PC-9 (cell line): ENCODE data around the gene XPO6. TPM values are rescaled to one million over a fixed set of nuclear protein-coding genes. Genes with fewer than 3 reads are reported as not detected.

Source experiments
- BruUV-seq: library from RNA; stranded (reverse); fragments of 400-500 nt; replicated peaks from 2 replicates; lab custom pipeline; 2021; lab: Mats Ljungman, UMichigan
- CTCF ChIA-PET: fragments of 300-600 bp; sonication (Branson Sonifier 250); formaldehyde crosslinking; loops from one replicate; lab custom pipeline; 2022; ENCODE audit warnings: antibody characterized with exemption; lab: Charles Lee
- POLR2A ChIA-PET: fragments of 300-600 bp; sonication (Branson Sonifier 250); formaldehyde crosslinking; loops from one replicate; lab custom pipeline; 2022; ENCODE audit warnings: antibody characterized with exemption; ENCODE audit not compliant: unreplicated experiment; lab: Charles Lee
- DNase-seq, 2 experiments: peaks; one replicate each; pipeline versions ENCODE4 v3.0.0 to v3.0.0-alpha.2; 2015 to 2022; ENCODE audit warnings: mixed read lengths in 1 of 2
- H2AFZ ChIP-seq: fragments of 200-600 bp; sonication (generic); 2 replicates; pipeline ENCODE4 v1.8.1; 2017; ENCODE audit warnings: antibody characterized with exemption
- H3F3A ChIP-seq: fragments of 200-600 bp; sonication (generic); 2 replicates; pipeline ENCODE4 v1.8.1; 2017; ENCODE audit warnings: antibody characterized with exemption, mild to moderate bottlenecking, low read depth; ENCODE audit not compliant: insufficient read depth
- H3K27ac ChIP-seq: fragments of 200-600 bp; sonication (generic); 2 replicates; pipeline ENCODE4 v1.6.1; 2016; ENCODE audit warnings: mixed run types
- H3K27me3 ChIP-seq: fragments of 200-600 bp; sonication (generic); 2 replicates; pipeline ENCODE4 v1.6.1; 2016; ENCODE audit warnings: low read depth, mixed run types; ENCODE audit not compliant: insufficient read depth
- H3K36me3 ChIP-seq: fragments of 200-600 bp; sonication (generic); 2 replicates; pipeline ENCODE4 v1.6.1; 2016; ENCODE audit warnings: low read depth, mixed run types
- H3K4me1 ChIP-seq: fragments of 200-600 bp; sonication (generic); replicated peaks from 2 replicates; pipeline ENCODE4 v1.6.1; 2016; ENCODE audit warnings: mixed run types; ENCODE audit not compliant: insufficient read depth
- H3K4me2 ChIP-seq: fragments of 200-600 bp; sonication (generic); 2 replicates; pipeline ENCODE4 v1.6.1; 2017; ENCODE audit warnings: mixed run types
- H3K4me3 ChIP-seq: fragments of 200-600 bp; sonication (generic); 2 replicates; pipeline ENCODE4 v1.6.1; 2016; ENCODE audit warnings: mixed run types
- H3K79me2 ChIP-seq: fragments of 200-600 bp; sonication (generic); 2 replicates; pipeline ENCODE4 v1.6.1; 2017; ENCODE audit warnings: low read depth, mixed run types
- H3K9me2 ChIP-seq: fragments of 200-600 bp; sonication (generic); 2 replicates; pipeline ENCODE4 v1.8.1; 2017; ENCODE audit warnings: mild to moderate bottlenecking; ENCODE audit not compliant: insufficient read depth
- H3K9me3 ChIP-seq: fragments of 200-600 bp; sonication (generic); 2 replicates; pipeline ENCODE4 v1.8.1; 2016; ENCODE audit warnings: low read depth; ENCODE audit not compliant: insufficient read depth
- H4K20me1 ChIP-seq: fragments of 200-600 bp; sonication (generic); 2 replicates; pipeline ENCODE4 v1.8.1; 2017; ENCODE audit not compliant: insufficient read depth
- CTCF ChIP-seq: fragments of 200-600 bp; sonication (generic); conservative IDR thresholded peaks from 2 replicates; pipeline ENCODE4 v1.6.1; 2017; ENCODE audit warnings: mixed run types, antibody characterized with exemption, mild to moderate bottlenecking, moderate library complexity
- EZH2 ChIP-seq: fragments of 200-600 bp; sonication (generic); IDR thresholded peaks from 2 replicates; pipeline ENCODE4 v1.8.0; 2017; ENCODE audit warnings: antibody characterized with exemption, low read depth
- intact Hi-C: fragments of 100-400 bp; cut with micrococcal nuclease; formaldehyde crosslinking; loops from one replicate; pipeline ENCODE4 v1.10.0; 2022; ENCODE audit not compliant: unreplicated experiment
- total RNA-seq: library from RNA; stranded (reverse); gene quantifications from 2 replicates; pipeline ENCODE4 v1.2.3, GENCODE V29; 2021

Gene XPO6
- total RNA-seq, 1 experiment from 2014 or later, result 154 TPM

DNA sequence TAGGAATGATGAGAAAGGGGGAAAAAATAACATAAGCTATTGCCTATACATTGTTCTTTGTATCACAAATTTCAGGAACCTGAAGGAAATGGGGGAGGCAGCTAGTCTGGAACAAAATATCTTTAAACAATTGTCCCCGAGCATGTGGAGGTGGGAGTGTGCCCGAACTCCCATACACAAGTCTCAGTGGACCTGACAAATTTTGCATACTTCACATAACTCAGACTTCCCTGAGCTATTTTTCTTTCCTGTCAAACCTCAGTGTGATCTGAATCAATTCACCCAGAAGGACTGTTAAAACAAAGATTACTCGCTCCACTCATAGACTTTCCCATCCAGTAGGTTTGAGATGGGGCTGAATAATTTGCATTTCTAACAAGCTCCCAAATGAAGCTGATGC is 1.6 kb upstream of the XPO6 start:
- peaks cover 25% of the 10 kb centered on the region for H3K4me1 ChIP-seq
- ChIA-PET POLR2A (interaction anchor here (0.7 kb wide), 1 partner anchor 11 kb away, joined by 6 read pairs; no protein-coding TSS in a partner anchor), CTCF (no interaction called here)
- no peaks in the 10 kb centered on the region for H3K9me3 ChIP-seq
- BruUV-seq, result no TSS peak
- no peaks in the 10 kb centered on the region for H3K27me3 ChIP-seq
- no peak overlapping the region for H3K4me3 ChIP-seq
- no peaks in the 10 kb centered on the region; the same call in 1 of the 2 replicates for H3F3A ChIP-seq
- intact Hi-C loops, result loop anchor here (10.0 kb wide), 1 partner anchor 239 kb away; no protein-coding TSS in a partner anchor
- H4K20me1 ChIP-seq, result peaks cover 22% of the 10 kb centered on the region
- no peak overlapping the region for H3K27ac ChIP-seq
- peaks cover 30% of the 10 kb centered on the region for H3K79me2 ChIP-seq
- TF ChIP-seq EZH2, result no peak
- no peak for TF ChIP-seq CTCF
- no peak overlapping the region for H3K4me2 ChIP-seq
- no peak for DNase-seq
- peaks cover 7% of the 10 kb centered on the region for H3K36me3 ChIP-seq
- H2AFZ ChIP-seq, result no peak overlapping the region
- no peaks in the 10 kb centered on the region; the same call in 1 of the 2 replicates for H3K9me2 ChIP-seq

- peak overlapping the region; percentile 15; the same call in 1 of the 2 replicates for H3K27ac ChIP-seq
- CTCF ChIA-PET, result no interaction called here
- H2AFZ ChIP-seq, result peak overlapping the region; percentile 93
- peaks cover 25% of the 10 kb centered on the region for H3K4me1 ChIP-seq
- peak in 1 of 2 experiments; percentile 24 for DNase-seq
- peak overlapping the region; percentile 61 for H3K4me2 ChIP-seq
- peaks cover 39% of the 10 kb centered on the region for H3K79me2 ChIP-seq
- H3K9me3 ChIP-seq, result no peaks in the 10 kb centered on the region
- POLR2A ChIA-PET, result interaction anchor here (0.6 kb wide), 1 partner anchor 522 kb away, joined by 3 read pairs; no protein-coding TSS in a partner anchor
- no peak for TF ChIP-seq CTCF
- TF ChIP-seq EZH2, result no peak
- H4K20me1 ChIP-seq, result peaks cover 28% of the 10 kb centered on the region
- no peaks in the 10 kb centered on the region; the same call in 1 of the 2 replicates for H3K9me2 ChIP-seq
- peak overlapping the region; percentile 89 for H3K4me3 ChIP-seq
- intact Hi-C loops, result loop anchor here (1.0 to 10.0 kb wide), 4 partner anchors 18 to 238 kb away; no protein-coding TSS in a partner anchor
- peaks cover 13% of the 10 kb centered on the region for H3K36me3 ChIP-seq
- no peaks in the 10 kb centered on the region; the same call in 1 of the 2 replicates for H3F3A ChIP-seq
- H3K27me3 ChIP-seq, result no peaks in the 10 kb centered on the region
- BruUV-seq, result TSS peak; percentile 67
Measured at GRCh38 chr16:28212532-28212873, 738 bp upstream of the XPO6 start.

DNA sequence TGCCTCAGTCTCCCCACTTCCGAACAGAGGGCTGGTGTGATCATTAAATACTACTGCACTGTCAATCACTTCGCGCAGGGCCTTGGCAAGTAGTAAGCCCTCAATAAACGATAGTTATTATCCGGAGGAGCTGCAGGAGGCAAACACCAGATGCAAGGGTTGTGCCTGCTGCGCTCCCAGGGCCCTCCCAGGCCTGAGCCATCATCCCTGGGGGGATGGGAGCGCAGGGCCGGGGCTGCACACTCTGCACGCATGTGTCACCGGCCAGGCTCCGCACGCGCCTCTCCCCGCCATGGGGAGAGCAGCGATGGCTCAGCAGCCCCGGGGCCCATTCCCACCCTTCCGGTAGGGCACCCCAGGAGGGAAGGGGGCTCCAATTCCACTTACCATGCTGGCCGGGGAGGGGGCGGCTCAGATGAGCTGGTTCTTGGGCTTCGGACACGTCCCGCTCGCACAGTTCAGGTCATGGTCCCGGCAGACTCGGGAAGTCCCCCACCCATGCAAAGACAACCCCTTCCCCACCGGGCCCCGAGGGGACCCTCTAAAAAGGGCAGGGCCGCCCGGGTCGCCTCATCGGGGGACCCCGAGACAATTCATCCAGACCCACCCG is 681 bp downstream of the XPO6 start:
- Histone ChIP-seq H3K9me3 (no peaks in the 10 kb centered on the region), H3K4me1 (peaks cover 25% of the 10 kb centered on the region), H3K4me2 (peak overlapping the region; percentile 96), H3K79me2 (peaks cover 52% of the 10 kb centered on the region), H3K9me2 (no peaks in the 10 kb centered on the region; the same call in 1 of the 2 replicates), H3K27ac (0 out of 2 replicates have a peak overlapping the region, but pooled peaks have one; percentile 32), H2AFZ (peak overlapping the region; percentile 79), H3K27me3 (no peaks in the 10 kb centered on the region), H3K36me3 (peaks cover 18% of the 10 kb centered on the region), H4K20me1 (peaks cover 32% of the 10 kb centered on the region), H3F3A (no peaks in the 10 kb centered on the region; the same call in 1 of the 2 replicates), H3K4me3 (peak overlapping the region; percentile 89)
- ChIA-PET CTCF (interaction anchor here (0.6 kb wide), 2 partner anchors 53 to 83 kb away, joined by 3 to 5 read pairs; no protein-coding TSS in a partner anchor), POLR2A (interaction anchor here (0.7 kb wide), 1 partner anchor 9 kb away, joined by 5 read pairs; no protein-coding TSS in a partner anchor)
- intact Hi-C loops, result loop anchor here (10.0 kb wide), 1 partner anchor 236 kb away; no protein-coding TSS in a partner anchor
- TF ChIP-seq CTCF (no peak), EZH2 (no peak)
- BruUV-seq, result TSS peak; percentile 48
- DNase-seq, result peak; percentile 45 to 76
